ENCODE measurements around the gene AKAP6. TPM values are rescaled to one million over a fixed set of nuclear protein-coding genes. Genes with fewer than 3 reads are reported as not detected.

The AKAP6 gene
- total RNA-seq, 1 experiment from 2014 or later = 1.9 TPM

- CTCF ChIA-PET = interaction anchor here (0.9 to 2.3 kb wide), 11 partner anchors 26 to 543 kb away, joined by 3 to 29 read pairs (median 6); no protein-coding TSS in a partner anchor
- DNase-seq (ENCODE audit: low read depth, low spot score) (no peak), ATAC-seq (no peak)
- Histone ChIP-seq H3K36me3 (ENCODE audit: control insufficient read depth in 1 of 2, insufficient read depth in 2 of 2, low read length in 2 of 2) (no peaks in the 10 kb centered on the region), H3K27me3 (ENCODE audit: insufficient read depth, low read length) (no peaks in the 10 kb centered on the region), H3K79me2 (ENCODE audit: insufficient read depth, low read length) (no peaks in the 10 kb centered on the region), H3K4me2 (ENCODE audit: low read length) (no peak overlapping the region), H3K4me3 (replicated peaks in 1 of 2; ENCODE audit: low read depth in 1 of 2, low read length in 2 of 2) (no peak overlapping the region), H3K9me2 (ENCODE audit: insufficient read depth) (no peaks in the 10 kb centered on the region), H4K20me1 (ENCODE audit: insufficient read depth) (no peaks in the 10 kb centered on the region), H3K27ac (ENCODE audit: low read depth, low read length) (no peak overlapping the region), H3K9ac (ENCODE audit: low read length) (no peak overlapping the region), H2AFZ (ENCODE audit: low read depth, low read length, poor library complexity, severe bottlenecking) (no peak overlapping the region), H3K9me3 (ENCODE audit: control insufficient read depth in 1 of 2, insufficient read depth in 1 of 2, low read depth in 1 of 2, low read length in 2 of 2) (no peaks in the 10 kb centered on the region), H3K4me1 (ENCODE audit: control insufficient read depth in 1 of 2, insufficient read depth in 2 of 2, low read length in 2 of 2) (no peaks in the 10 kb centered on the region)
- POLR2A ChIA-PET = no interaction called here
- BruUV-seq (replicated peaks) = no TSS peak
- RAD21 ChIA-PET (ENCODE audit: low non-redundant PET in 1 of 2, low total read pairs in 2 of 2, uncharacterized antibody in 2 of 2, unreplicated experiment in 2 of 2) = interaction anchor here in 1 of 2 experiments (0.8 kb wide), 1 partner anchor 214 kb away, joined by 3 read pairs; no protein-coding TSS in a partner anchor
- TF ChIP-seq POLR2AphosphoS5 (IDR thresholded peaks at IDR 0.05; ENCODE audit: low read depth, low read length) (no peak), ELF1 (IDR thresholded peaks at IDR 0.05; ENCODE audit: borderline replicate concordance, low read depth) (no peak), JUND (IDR thresholded peaks at IDR 0.05) (no peak), ZBTB33 (IDR thresholded peaks at IDR 0.05; ENCODE audit: extremely low read depth, insufficient replicate concordance, low read length) (no peak), YY1 (IDR thresholded peaks at IDR 0.05; ENCODE audit: extremely low read depth, insufficient replicate concordance, low read depth, low read length) (no peak), EGR1 (IDR thresholded peaks at IDR 0.05; ENCODE audit: low read depth) (no peak), SP1 (IDR thresholded peaks at IDR 0.05; ENCODE audit: low read depth) (no peak), SIN3A (IDR thresholded peaks at IDR 0.05; ENCODE audit: low read depth) (no peak), ATF3 (IDR thresholded peaks at IDR 0.05) (no peak), SRF (IDR thresholded peaks at IDR 0.05; ENCODE audit: low read depth) (no peak), POLR2A (IDR thresholded peaks at IDR 0.05; ENCODE audit: borderline replicate concordance, extremely low read depth, insufficient read depth, insufficient read length) (no peak), EZH2 (IDR thresholded peaks at IDR 0.05) (no peak)
- intact Hi-C loops (cut with micrococcal nuclease) = loop anchor here (1.0 to 10.0 kb wide), 5 partner anchors 93 to 958 kb away; partner anchors contain the start of gene ARHGAP5
These were observed 139.9 kb downstream of the AKAP6 start for GRCh38 chr14:32468955-32469354.
